BJ (cell line): ENCODE results near the gene NR2C1. TPM values are rescaled to one million over a fixed set of nuclear protein-coding genes. Genes with fewer than 3 reads are reported as not detected.

Source experiments
- CTCF ChIA-PET: fragments of 350-600 bp; formaldehyde crosslinking; extraction: SDS; loops from one replicate; lab custom pipeline; 2021; ENCODE audit warnings: antibody characterized with exemption, inconsistent platforms; lab: Yijun Ruan, JAX
- POLR2A ChIA-PET: fragments of 300-600 bp; sonication (Branson Sonifier 250); formaldehyde crosslinking; extraction: SDS; loops from one replicate; lab custom pipeline; 2021; ENCODE audit warnings: antibody characterized with exemption; lab: Charles Lee
- DNase-seq: peaks from one replicate; pipeline ENCODE4 v3.0.0-alpha.2; 2011; ENCODE audit warnings: low read depth
- H3K27me3 ChIP-seq: 2 replicates; pipeline ENCODE4 v1.6.0; 2011; ENCODE audit warnings: low read length; ENCODE audit not compliant: control insufficient read depth, insufficient read depth
- H3K36me3 ChIP-seq: 2 replicates; pipeline ENCODE4 v1.5.1; 2011; ENCODE audit warnings: low read length; ENCODE audit not compliant: control insufficient read depth, insufficient read depth
- H3K4me3 ChIP-seq: 2 replicates; pipeline ENCODE4 v1.5.1; 2011; ENCODE audit warnings: low read depth, mild to moderate bottlenecking, control low read depth, low read length
- polyA plus RNA-seq: library from polyadenylated mRNA; depleted of rRNA; stranded (reverse); fragments of >200 nt; gene quantifications from 2 replicates; pipeline ENCODE4 v1.2.3, GENCODE V29; 2011
- TF ChIP-seq, protein P1 (sequence below): IDR thresholded peaks from 2 replicates; pipeline ENCODE4 v1.5.1; 2011; ENCODE audit warnings: low read depth, mild to moderate bottlenecking, control low read depth, inconsistent platforms, low read length, moderate library complexity; ENCODE audit not compliant: insufficient read depth

The NR2C1 gene
- polyA plus RNA-seq, 1 experiment: 12.1 TPM

DNA sequence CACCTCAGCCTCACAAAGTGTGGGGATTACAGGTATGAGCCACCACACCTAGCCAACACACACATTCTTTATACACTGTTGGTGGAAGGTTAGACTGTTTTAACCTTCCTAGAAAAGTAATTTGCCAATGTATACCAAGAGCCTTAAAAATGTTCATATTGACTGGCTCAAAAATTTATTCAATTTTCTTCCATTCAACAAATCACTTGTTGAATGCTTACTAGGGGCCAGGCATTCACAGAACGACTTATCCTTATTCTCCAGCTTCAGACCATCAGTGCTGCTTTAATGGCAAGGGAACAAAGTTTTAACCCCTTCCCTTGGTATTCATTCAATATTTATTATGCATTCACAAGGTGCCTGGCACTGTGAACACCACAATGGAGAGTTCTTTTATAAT is 3.0 kb downstream of the NR2C1 start:
- ChIA-PET CTCF (interaction anchor here (1.3 kb wide), 1 partner anchor 266 kb away, joined by 4 read pairs; no protein-coding TSS in a partner anchor), POLR2A (no interaction called here)
- H3K36me3 ChIP-seq: no peaks in the 10 kb centered on the region; the same call in 1 of the 2 replicates
- TF ChIP-seq, protein P1, sequence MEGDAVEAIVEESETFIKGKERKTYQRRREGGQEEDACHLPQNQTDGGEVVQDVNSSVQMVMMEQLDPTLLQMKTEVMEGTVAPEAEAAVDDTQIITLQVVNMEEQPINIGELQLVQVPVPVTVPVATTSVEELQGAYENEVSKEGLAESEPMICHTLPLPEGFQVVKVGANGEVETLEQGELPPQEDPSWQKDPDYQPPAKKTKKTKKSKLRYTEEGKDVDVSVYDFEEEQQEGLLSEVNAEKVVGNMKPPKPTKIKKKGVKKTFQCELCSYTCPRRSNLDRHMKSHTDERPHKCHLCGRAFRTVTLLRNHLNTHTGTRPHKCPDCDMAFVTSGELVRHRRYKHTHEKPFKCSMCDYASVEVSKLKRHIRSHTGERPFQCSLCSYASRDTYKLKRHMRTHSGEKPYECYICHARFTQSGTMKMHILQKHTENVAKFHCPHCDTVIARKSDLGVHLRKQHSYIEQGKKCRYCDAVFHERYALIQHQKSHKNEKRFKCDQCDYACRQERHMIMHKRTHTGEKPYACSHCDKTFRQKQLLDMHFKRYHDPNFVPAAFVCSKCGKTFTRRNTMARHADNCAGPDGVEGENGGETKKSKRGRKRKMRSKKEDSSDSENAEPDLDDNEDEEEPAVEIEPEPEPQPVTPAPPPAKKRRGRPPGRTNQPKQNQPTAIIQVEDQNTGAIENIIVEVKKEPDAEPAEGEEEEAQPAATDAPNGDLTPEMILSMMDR: no peak
- H3K4me3 ChIP-seq: no peak overlapping the region
- no peak for DNase-seq
- no peaks in the 10 kb centered on the region for H3K27me3 ChIP-seq

- Histone ChIP-seq H3K27me3 (no peaks in the 10 kb centered on the region), H3K36me3 (peaks cover 6% of the 10 kb centered on the region), H3K4me3 (no peak overlapping the region)
- no peak for DNase-seq
- ChIA-PET CTCF (no interaction called here), POLR2A (no interaction called here)
- TF ChIP-seq, protein P1: no peak
Observed at GRCh38 chr12:95066091-95066855, 7.1 kb downstream of the NR2C1 start.

DNA sequence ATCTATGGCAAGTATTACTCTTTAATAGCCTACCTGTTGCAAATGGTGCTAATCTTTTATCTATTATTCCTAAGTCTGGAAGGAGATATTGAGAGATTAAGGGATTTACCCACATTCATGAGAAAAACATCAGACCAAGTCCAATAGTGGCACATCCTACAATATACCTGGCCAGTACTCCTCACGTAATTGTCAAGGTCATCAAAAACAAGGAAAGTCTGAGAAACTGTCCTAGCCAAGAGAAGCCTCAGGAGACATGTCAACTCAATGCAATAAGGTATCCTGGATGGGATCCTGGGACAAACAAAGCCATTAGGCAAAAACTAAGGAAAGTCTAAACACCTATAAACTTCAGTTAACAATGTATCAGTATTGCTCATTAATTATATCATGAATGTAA is 12.5 kb downstream of the NR2C1 start:
- no peak for DNase-seq
- ChIA-PET CTCF (no interaction called here), POLR2A (no interaction called here)
- Histone ChIP-seq H3K36me3 (peaks cover 9% of the 10 kb centered on the region), H3K27me3 (no peaks in the 10 kb centered on the region), H3K4me3 (no peak overlapping the region)
- TF ChIP-seq, protein P1: no peak

GRCh38 chr12:95059984-95060383 is 13.4 kb downstream of the NR2C1 start:
- ChIA-PET POLR2A (interaction anchor here (0.6 to 0.7 kb wide), 2 partner anchors 74 to 173 kb away, joined by 5 read pairs; no protein-coding TSS in a partner anchor), CTCF (interaction anchor here (1.1 kb wide), 1 partner anchor 13 kb away, joined by 3 read pairs; the partner anchor contains the start of gene NR2C1)
- Histone ChIP-seq H3K36me3 (peaks cover 9% of the 10 kb centered on the region), H3K4me3 (no peak overlapping the region), H3K27me3 (no peaks in the 10 kb centered on the region)
- DNase-seq: no peak
- TF ChIP-seq, protein P1: no peak

DNA sequence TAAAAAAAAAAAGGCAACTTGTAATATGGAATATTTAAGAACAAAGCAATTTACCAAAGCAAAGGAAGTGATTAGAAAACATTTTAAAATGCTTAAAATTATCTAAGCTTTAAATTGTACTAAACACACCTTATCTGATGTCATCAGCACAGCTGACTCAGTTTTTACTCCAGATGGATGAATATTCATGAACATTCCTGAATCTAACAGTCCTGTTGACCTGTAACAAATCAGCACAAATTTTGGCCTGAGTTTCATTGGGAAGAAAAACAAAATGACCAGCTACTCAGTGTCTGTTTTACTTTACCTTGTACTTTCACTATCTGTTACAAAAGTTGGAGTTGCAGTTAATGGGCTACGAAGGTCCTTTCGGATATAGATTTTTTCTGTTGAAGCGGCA is 16.0 kb downstream of the NR2C1 start:
- POLR2A ChIA-PET: no interaction called here
- Histone ChIP-seq H3K4me3 (no peak overlapping the region), H3K36me3 (peaks cover 9% of the 10 kb centered on the region), H3K27me3 (no peaks in the 10 kb centered on the region)
- CTCF ChIA-PET: interaction anchor here (0.6 to 1.3 kb wide), 2 partner anchors 13 to 16 kb away, joined by 3 read pairs; partner anchors contain the start of gene NR2C1
- TF ChIP-seq, protein P1: no peak
- no peak for DNase-seq
